GM20000 (cell line): Measurements from ENCODE around the gene PLAAT3.
"Not testable (repeated sequence)": the region's sequence is repeated elsewhere in the genome, so short reads cannot be mapped to it uniquely, and the experiment has no call there.

Source experiments
- DNase-seq: peaks from one replicate; pipeline ENCODE4 v3.0.0; 2012; ENCODE audit warnings: low spot score
- TF ChIP-seq, protein P1 (sequence below): IDR thresholded peaks from 2 replicates; pipeline ENCODE4 v1.5.1; 2012; ENCODE audit warnings: mild to moderate bottlenecking, control low read depth; ENCODE audit errors: extremely low read depth, missing control alignments

The PLAAT3 gene

DNA sequence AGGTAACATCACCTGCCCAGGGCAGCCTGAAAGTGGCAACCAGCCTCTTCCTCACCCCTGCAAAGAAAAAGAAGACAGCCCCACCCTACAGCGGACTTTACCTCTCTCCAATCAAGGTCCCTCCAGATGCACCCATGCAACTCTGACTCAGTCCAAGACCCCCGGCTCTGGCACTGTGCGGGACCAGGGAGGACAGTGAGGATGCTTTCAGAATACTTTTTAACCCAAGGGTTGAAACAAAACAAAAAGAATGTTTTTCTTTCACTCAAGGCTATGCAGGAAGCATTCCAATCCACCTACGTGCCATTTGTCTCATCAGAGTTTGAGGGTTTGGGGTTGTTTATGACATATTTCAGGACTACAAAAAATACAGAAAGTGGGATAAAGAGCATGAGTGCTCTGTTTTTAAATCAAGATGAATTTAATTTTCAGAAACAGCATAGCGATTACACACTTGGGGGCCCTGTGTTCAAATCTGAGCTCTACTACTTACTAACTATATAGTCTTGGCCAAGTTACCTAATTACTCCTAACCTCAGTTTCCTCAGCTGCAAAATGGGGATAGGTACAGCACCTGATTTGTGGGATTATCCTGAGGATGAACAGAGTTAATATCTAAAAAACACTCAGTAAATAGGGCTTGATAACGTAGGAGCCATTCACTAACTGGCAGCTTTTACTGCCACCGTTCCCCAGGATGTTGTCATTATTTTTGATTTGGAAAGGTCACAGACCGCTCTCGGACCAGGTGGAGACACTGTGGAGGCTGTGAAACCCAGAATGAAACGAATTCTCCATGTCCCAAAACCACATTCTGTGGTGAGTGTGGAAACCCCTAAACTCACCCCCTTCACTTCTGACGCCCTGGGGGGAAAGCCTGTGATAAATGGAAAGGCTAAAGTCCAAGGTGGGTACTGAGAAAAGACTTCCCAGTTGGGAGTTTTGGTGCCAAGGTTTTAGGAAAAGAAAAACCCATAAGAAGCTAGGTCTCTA, 5.6 kb downstream of the PLAAT3 start:
- DNase-seq = no peak
- TF ChIP-seq, protein P1, sequence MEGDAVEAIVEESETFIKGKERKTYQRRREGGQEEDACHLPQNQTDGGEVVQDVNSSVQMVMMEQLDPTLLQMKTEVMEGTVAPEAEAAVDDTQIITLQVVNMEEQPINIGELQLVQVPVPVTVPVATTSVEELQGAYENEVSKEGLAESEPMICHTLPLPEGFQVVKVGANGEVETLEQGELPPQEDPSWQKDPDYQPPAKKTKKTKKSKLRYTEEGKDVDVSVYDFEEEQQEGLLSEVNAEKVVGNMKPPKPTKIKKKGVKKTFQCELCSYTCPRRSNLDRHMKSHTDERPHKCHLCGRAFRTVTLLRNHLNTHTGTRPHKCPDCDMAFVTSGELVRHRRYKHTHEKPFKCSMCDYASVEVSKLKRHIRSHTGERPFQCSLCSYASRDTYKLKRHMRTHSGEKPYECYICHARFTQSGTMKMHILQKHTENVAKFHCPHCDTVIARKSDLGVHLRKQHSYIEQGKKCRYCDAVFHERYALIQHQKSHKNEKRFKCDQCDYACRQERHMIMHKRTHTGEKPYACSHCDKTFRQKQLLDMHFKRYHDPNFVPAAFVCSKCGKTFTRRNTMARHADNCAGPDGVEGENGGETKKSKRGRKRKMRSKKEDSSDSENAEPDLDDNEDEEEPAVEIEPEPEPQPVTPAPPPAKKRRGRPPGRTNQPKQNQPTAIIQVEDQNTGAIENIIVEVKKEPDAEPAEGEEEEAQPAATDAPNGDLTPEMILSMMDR = no peak

DNA sequence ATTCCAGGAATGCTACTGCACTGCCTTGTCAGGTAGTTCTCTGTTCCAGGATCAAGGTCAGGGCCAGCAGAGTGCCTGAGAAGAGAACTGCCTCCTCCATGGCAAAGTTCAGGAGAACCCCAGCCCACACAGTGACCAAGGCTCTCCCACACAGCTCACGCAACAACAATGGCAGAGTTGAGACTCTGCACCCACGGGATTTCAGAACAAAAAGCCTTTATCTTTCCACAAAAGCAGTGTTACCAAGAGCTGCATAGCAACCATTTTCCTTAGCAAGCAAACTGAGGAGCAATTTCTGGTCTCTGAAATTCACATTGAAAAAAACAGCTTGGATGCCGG, 11.1 kb downstream of the PLAAT3 start:
- DNase-seq = no peak
- TF ChIP-seq, protein P1 = no peak

DNA sequence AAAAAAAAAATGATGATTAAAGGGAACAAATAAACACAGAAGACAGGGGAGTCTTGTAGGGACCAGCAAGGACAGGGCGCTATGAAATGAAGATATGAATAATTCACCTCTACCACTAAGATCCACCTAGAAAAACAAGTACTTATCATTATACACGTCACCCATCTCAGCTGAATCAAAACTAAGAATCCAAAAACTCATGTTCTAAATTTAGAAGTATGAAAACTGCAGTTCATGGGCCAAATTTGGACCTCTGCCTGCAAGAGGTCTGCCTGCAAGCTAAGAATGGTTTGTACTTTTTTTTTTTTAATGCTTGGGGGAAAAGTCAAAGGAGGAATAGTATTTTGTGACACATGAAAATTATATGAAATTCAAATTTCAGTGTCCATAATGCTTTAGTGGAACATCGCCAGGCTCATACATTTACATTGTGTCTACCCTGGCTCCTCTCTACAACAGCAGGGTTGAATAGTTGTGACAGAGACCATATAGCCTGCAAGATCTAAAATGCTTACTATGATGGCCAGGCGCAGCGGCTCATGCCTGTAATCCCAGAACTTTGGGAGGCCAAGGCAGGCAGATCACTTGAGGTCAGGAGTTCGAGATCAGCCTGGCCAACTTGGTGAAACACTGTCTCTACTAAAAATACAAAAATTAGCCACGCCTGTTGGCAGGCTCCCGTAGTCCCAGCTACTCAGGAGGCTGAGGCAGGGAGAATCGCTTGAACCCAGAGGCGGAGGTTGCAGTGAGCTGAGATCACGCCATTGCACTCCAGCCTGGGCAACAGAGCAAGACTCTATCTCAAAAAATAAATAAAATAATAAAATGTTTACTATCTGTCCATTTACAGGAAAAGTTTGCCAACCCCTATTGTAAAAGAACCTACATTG, 11.7 kb downstream of the PLAAT3 start:
- not testable (repeated sequence) for DNase-seq

GRCh38 chr11:63599211-63600122, 14.8 kb downstream of the PLAAT3 start:
- TF ChIP-seq, protein P1 = no peak
- DNase-seq = no peak

DNA sequence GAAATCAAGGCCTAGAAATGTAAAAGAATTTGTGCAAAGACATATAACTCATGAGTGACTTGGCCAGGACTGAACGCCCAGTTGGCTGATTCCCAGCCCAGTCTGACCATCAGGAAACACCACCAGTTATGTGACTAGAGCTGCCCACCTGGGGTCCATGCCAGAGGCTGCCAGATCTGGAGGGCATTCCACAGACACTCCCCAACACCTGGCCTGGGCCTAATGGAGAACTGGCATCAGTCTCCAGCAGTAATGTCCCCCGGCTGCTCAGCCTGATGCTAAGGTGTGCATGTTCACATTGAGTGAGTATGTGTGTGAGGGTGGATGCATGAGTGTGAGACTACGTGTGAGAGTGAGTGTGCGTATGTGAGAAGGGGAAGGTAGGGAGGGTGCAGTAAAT, 15.7 kb downstream of the PLAAT3 start:
- TF ChIP-seq, protein P1 = no peak
- no peak for DNase-seq

DNA sequence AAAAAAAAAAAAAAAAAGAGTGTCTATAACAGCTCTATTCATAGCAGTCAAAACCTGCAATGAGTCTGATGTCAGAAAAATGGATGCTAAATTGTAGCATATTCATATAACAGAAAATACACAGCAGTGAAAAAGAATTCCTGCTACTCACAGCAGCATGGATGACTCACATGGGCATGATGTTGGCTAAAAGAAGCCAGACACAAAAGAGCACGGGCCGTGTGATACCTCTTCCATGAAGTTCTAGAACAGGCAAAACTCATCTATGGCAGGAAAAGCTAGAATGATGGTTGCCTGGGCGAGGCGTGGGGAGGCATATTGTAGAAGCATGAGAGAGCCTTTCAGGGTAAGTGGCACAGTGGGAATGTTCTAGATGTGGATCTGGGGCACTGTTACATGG, 18.9 kb downstream of the PLAAT3 start:
- TF ChIP-seq, protein P1 = no peak
- no peak for DNase-seq

DNA sequence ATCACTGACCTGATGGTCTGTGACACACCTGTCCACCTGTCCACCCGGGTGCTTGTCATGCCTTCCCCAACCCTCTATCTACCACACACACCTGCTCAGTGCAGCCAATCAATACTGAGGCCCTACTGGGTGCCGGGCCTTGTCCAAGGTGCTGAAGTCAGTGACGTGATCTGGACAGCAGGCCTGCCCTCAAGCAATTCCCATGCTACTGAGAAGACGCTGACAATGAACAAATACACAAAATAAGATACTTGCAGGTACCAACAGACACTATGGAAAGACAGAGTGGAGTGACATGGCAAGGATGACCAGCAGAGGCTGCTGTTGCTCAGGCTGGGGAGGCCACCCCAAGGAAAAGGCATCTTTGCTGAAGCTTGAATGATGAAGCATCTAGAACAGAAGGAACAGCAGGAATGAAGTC, 21.2 kb downstream of the PLAAT3 start:
- TF ChIP-seq, protein P1 = no peak
- no peak for DNase-seq
